Suprapubic skin (tissue), 4 donors: ENCODE measurements around the gene HSD17B4. TPM values are rescaled to one million over a fixed set of nuclear protein-coding genes. Genes with fewer than 3 reads are reported as not detected.

Experiments
- DNase-seq, 2 donors: peaks; one replicate each; pipeline ENCODE4 v3.0.0-alpha.2; 2019; ENCODE audit warnings: low spot score in 2 of 2
- H3K27ac ChIP-seq: fragments of 200-600 bp; sonication (generic); one replicate; pipeline ENCODE4 v1.5.1; 2019
- H3K27me3 ChIP-seq: fragments of 200-600 bp; sonication (generic); one replicate; pipeline ENCODE4 v1.5.1; 2019
- H3K36me3 ChIP-seq: fragments of 200-600 bp; sonication (generic); one replicate; pipeline ENCODE4 v1.5.1; 2019
- H3K4me1 ChIP-seq: fragments of 200-600 bp; sonication (generic); one replicate; pipeline ENCODE4 v1.5.1; 2019
- H3K4me3 ChIP-seq: fragments of 200-600 bp; sonication (generic); one replicate; pipeline ENCODE4 v1.5.1; 2019; ENCODE audit warnings: mild to moderate bottlenecking
- H3K9me3 ChIP-seq: fragments of 200-600 bp; sonication (generic); one replicate; pipeline ENCODE4 v1.5.1; 2019
- CTCF ChIP-seq, 2 donors: fragments of 200-600 bp in 1 of 2; fragments of 450-650 bp in 1 of 2; sonication (generic) in 1 of 2; IDR thresholded peaks; one replicate each; pipeline ENCODE4 v1.5.1; 2016 to 2019; ENCODE audit warnings: antibody characterized with exemption in 2 of 2, mild to moderate bottlenecking in 1 of 2, moderate library complexity in 1 of 2
- EP300 ChIP-seq: sonication (generic); formaldehyde crosslinking; IDR thresholded peaks from one replicate; pipeline ENCODE4 v1.6.1; 2017; ENCODE audit warnings: antibody characterized with exemption
- POLR2A ChIP-seq, 2 donors: fragments of 450-650 bp; IDR thresholded peaks; one replicate each; pipeline ENCODE4 v1.6.1; 2017; ENCODE audit warnings: antibody characterized with exemption in 2 of 2, mild to moderate bottlenecking in 2 of 2, moderate library complexity in 2 of 2
- POLR2AphosphoS5 ChIP-seq, 3 donors: sonication (generic); formaldehyde crosslinking; IDR thresholded peaks; one replicate each; pipeline ENCODE4 v1.6.1; 2017; ENCODE audit warnings: antibody characterized with exemption in 3 of 3
- WGBS: methylation state at CpG from one replicate; pipeline ENCODE4 v1.1.5; 2018; 5-methylcytosine and 5-hydroxymethylcytosine counted together
- total RNA-seq, 4 donors: library from RNA; depleted of rRNA; stranded (reverse); fragments of >200 nt; gene quantifications; one replicate each; pipeline ENCODE4 v1.1.0, GENCODE V29; 2016

The HSD17B4 gene
- total RNA-seq, 4 donors from 2014 or later = 128 to 268 (median 139) TPM

DNA sequence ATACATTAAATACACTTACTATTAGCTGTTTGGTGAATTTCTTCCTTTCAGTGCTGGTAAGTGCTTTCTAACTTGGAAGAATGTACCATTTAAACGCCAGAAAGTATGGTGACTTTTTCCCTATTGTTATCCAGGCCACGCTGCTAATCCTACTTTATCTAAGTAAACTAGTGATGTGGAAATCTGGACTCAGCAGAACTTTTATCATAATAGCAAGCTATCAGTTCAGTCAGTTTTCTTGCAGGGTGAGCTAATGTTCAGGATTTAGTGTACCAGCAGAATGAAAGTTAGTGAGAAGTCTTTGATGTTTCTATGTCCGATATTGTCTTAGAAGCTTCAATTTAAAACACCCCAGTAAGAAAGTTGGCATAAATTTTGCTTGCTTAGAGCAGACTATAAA, 72.2 kb downstream of the HSD17B4 start:
- Histone ChIP-seq H3K4me3 (no peak overlapping the region), H3K27ac (no peak overlapping the region), H3K36me3 (peaks cover 28% of the 10 kb centered on the region), H3K27me3 (no peaks in the 10 kb centered on the region), H3K9me3 (no peaks in the 10 kb centered on the region), H3K4me1 (no peaks in the 10 kb centered on the region)
- DNase-seq = no peak
- 91% methylated on average over 3 of the region's 3 CpGs for WGBS
- TF ChIP-seq CTCF (IDR thresholded peaks at IDR 0.05) (no peak), POLR2A (IDR thresholded peaks at IDR 0.05) (no peak), EP300 (no peak), POLR2AphosphoS5 (IDR thresholded peaks at IDR 0.05) (no peak)

GRCh38 chr5:119527351-119527750, 75.1 kb downstream of the HSD17B4 start:
- Histone ChIP-seq H3K27me3 (no peaks in the 10 kb centered on the region), H3K4me1 (no peaks in the 10 kb centered on the region), H3K9me3 (no peaks in the 10 kb centered on the region), H3K36me3 (peaks cover 34% of the 10 kb centered on the region), H3K4me3 (no peak overlapping the region), H3K27ac (no peak overlapping the region)
- no peak for DNase-seq
- WGBS = 79% methylated on average over 1 of the region's 1 CpG
- TF ChIP-seq EP300 = no peak
- no peak for TF ChIP-seq POLR2A (IDR thresholded peaks at IDR 0.05)
- TF ChIP-seq POLR2AphosphoS5 (IDR thresholded peaks at IDR 0.05) = no peak
- TF ChIP-seq CTCF (IDR thresholded peaks at IDR 0.05) = no peak

DNA sequence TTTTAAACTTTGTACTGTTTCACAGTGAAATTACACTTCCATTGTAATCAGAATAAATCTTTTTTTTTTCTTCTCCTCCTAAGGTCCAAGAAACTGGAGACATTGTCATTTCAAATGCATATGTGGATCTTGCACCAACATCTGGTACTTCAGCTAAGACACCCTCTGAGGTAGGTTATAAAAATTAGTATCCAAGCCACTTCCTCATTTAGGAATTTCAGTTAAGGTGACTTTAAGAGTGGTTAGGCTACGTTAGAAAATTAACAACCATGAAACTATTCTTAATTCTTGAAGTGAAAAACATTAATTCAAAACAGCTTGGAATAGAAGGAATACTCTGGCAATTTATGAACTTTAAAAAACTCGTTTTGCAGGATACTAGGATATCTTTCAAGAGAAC, 77.5 kb downstream of the HSD17B4 start:
- no peak overlapping the region for H3K4me3 ChIP-seq
- H3K36me3 ChIP-seq = peaks cover 34% of the 10 kb centered on the region
- WGBS = 74% methylated on average over 2 of the region's 2 CpGs
- TF ChIP-seq POLR2A (IDR thresholded peaks at IDR 0.05) (no peak), EP300 (no peak), POLR2AphosphoS5 (IDR thresholded peaks at IDR 0.05) (no peak), CTCF (IDR thresholded peaks at IDR 0.05) (no peak)
- H3K27ac ChIP-seq = no peak overlapping the region
- no peaks in the 10 kb centered on the region for H3K9me3 ChIP-seq
- DNase-seq = no peak
- no peaks in the 10 kb centered on the region for H3K4me1 ChIP-seq
- H3K27me3 ChIP-seq = no peaks in the 10 kb centered on the region

- Histone ChIP-seq H3K9me3 (no peaks in the 10 kb centered on the region), H3K36me3 (peaks cover 24% of the 10 kb centered on the region), H3K4me3 (no peak overlapping the region), H3K27me3 (no peaks in the 10 kb centered on the region), H3K4me1 (no peaks in the 10 kb centered on the region), H3K27ac (no peak overlapping the region)
- WGBS = 88% methylated on average over 3 of the region's 3 CpGs
- TF ChIP-seq POLR2A (IDR thresholded peaks at IDR 0.05) (no peak), EP300 (no peak), CTCF (IDR thresholded peaks at IDR 0.05) (no peak), POLR2AphosphoS5 (IDR thresholded peaks at IDR 0.05) (no peak)
- DNase-seq = no peak
Observed at GRCh38 chr5:119532637-119533036, 80.3 kb downstream of the HSD17B4 start.

GRCh38 chr5:119537704-119538103, 85.4 kb downstream of the HSD17B4 start:
- peaks cover 42% of the 10 kb centered on the region for H3K36me3 ChIP-seq
- no peaks in the 10 kb centered on the region for H3K27me3 ChIP-seq
- DNase-seq = no peak

More at GRCh38 chr5:119537704-119538103, 85.4 kb downstream of the HSD17B4 start:
- Histone ChIP-seq H3K9me3 (no peaks in the 10 kb centered on the region), H3K4me1 (no peaks in the 10 kb centered on the region), H3K4me3 (no peak overlapping the region), H3K27ac (no peak overlapping the region)
- 30% methylated on average over 2 of the region's 2 CpGs for WGBS
- TF ChIP-seq POLR2A (IDR thresholded peaks at IDR 0.05) (no peak), POLR2AphosphoS5 (IDR thresholded peaks at IDR 0.05) (no peak), EP300 (no peak), CTCF (IDR thresholded peaks at IDR 0.05) (no peak)
